NCI-H2107 treated with DMSO at 0.1 percent for 48 hours (cell line): ENCODE results near the gene NLRP9.
A peak's percentile ranks its signal among the peaks of the same experiment; 100 is the strongest.

Experiments used
- DNase-seq: peaks from one replicate; lab custom pipeline; 2025; ENCODE audit not compliant: unreplicated experiment; lab: John Stamatoyannopoulos, UW

The NLRP9 gene

DNA sequence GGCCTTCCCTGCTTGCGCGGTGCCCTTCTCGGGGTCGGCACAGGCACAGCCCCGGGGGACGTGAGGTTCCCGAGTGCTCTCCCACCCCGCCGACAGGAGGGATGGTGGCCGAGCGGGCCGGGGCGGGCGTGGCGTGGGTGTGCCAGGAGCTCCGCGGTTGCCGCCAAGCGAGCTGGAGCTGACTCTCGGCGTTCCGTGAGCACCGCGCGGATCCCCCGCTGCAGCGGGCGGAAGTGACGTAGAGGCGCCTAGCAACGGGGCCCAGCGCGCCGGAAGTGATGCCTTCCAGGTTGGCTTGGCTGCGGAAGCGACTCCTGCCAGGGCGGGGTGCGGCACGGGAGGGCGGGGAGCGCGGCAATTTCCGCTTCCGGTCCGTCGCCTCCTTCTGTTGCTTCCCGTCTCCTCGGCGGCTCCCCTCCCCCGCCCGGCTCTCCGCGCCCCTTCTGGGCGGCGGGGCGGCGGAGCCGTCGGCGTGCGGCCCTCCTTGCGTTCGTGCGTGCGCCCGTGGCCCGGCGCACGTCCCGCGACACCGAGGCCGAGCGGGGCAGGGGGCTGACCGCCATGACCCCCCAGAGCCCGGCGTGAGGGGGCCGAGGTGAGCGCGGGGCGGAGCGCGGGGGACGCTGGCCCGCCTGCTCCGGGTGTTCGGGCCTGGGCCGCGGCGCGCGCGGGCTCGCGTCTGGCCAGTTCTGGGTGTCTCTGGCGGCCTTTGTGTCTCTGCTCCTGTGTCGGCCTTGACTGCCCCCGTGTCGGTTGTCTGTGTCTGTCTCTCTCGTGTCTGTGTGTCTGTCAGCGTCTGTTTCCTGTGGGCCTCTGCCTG is 63.2 kb downstream of the NLRP9 start, which contains the start of gene EPN1:
Gene EPN1 (plus strand): TSS at position 386 of the 820 bp plus-strand sequence. CDS start 3,402 bp downstream, outside the sequence.
- peak; percentile 72 for DNase-seq

DNA sequence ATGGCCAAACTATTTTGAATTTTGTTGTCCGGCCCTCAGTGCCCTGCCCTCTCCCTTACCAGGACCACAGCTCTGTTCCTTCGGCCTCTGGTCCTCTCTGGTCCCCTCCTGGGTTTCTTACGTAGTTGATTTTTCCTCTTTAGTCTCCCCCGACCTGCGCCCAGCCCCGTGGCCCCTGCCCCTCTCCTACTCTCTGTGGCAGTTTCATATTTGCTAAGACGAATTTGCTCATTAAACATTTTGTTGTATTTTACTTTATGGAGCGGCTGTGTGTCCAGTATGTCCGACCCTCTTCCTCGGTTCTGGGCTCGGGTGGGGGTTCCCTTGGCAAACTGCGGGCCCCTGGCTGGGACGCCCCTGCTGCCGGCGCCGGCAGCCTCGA is 63.8 kb downstream of the NLRP9 start:
- DNase-seq: no peak

- DNase-seq: no peak
Measured at GRCh38 chr19:55673889-55674288, 64.3 kb downstream of the NLRP9 start.

DNA sequence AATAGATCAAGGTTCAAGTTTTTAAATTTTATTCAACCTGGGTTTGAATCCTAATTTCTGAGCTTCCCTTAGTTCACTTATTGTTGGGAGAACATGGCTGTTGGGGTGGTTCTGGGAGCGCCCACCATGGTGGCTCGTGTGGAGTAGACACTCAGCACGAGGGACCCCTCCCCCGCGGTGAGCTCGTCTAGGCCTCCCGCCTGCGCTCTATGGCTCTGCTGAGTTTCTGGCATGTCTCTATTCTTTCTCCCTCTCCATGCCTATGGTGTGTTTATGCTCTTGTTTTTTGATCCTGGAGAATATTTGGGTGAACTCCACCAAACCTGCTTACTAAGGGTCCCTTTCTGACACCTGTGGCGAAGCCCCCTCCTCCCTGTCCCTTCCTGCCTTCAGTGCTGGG is 64.7 kb downstream of the NLRP9 start:
- DNase-seq: no peak

GRCh38 chr19:55672418-55672817 is 65.8 kb downstream of the NLRP9 start:
- no peak for DNase-seq

GRCh38 chr19:55671054-55671378 is 67.2 kb downstream of the NLRP9 start:
- no peak for DNase-seq

DNA sequence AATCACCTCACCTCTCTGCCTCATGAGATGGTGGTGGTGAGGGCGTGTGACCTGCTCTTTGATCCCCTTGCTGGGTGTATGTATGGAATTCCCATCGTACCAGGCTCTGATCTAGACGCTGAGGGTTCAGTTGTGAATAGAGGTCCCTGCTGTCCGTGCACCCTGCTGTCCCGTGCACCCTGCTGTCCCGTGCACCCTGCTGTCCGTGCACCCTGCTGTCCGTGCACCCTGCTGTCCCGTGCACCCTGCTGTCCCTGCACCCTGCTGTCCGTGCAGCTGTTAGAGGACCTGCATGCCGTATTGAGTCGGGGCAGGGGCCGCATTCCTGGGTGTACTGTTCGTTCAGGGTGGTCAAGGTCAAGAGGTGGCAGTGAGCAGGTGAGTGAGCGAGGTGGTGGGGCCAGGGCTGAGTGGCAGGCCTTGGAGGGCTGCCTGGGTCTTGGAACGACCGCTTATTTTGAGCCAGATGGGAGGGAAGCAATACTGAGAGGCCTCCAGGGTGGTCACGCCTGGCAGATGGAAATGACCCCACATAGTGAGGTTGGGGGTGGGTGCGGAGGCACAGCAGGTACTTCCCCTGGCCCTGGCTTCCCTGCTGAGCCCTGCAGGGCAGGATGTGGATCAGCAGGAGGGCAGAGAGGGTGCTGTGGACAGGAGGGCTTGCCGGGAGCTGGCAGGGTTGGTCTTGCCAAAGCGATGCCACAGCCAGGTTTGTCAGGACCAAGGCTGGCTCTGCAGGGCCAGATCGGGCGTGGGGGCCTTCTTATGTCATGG is 67.7 kb downstream of the NLRP9 start:
- DNase-seq: peak; percentile 83

- peak; percentile 83 for DNase-seq
Measured at GRCh38 chr19:55669418-55670279, 68.6 kb downstream of the NLRP9 start.

GRCh38 chr19:55668603-55669348 is 69.4 kb downstream of the NLRP9 start:
- DNase-seq: no peak

DNA sequence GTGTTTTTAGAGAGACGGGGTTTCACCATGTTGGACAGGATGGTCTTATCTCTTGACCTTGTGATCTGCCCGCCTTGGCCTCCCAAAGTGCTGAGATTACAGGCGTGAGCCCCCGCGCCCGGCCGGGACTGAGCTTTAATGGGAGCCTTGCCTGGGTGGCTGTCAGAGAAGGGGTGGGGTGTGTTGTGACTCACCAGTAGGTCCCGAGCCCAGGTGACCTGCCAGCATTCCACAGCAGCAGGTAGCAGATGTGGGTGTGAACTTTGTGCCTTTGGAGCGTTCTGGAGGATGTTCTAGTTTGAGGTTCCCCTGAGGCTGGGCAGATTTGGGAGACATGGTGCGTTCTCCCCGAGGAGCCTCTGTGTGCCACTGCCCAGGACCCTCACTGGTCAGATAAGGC is 70.2 kb downstream of the NLRP9 start:
- no peak for DNase-seq

DNA sequence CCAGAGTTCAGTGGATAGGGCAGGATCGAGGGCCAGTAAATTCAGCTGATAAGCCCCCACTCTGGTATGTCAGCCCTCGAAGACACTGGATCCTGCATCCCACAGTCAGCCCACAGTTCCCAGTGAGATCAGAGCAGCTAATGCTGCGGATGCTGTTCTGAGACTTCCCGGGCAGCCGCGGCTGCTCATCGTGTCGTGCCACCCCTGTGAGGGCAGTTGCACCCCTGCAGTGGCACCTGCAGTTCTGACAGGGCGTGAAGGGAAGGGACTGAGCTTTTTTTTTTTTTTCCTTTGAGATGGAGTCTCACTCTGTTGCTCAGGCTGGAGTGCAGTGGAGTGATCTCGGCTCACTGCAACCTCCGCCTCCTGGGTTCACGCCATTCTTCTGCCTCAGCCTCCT is 70.7 kb downstream of the NLRP9 start:
- DNase-seq: no peak

GRCh38 chr19:55667006-55667381 is 71.2 kb downstream of the NLRP9 start:
- DNase-seq: no peak

DNA sequence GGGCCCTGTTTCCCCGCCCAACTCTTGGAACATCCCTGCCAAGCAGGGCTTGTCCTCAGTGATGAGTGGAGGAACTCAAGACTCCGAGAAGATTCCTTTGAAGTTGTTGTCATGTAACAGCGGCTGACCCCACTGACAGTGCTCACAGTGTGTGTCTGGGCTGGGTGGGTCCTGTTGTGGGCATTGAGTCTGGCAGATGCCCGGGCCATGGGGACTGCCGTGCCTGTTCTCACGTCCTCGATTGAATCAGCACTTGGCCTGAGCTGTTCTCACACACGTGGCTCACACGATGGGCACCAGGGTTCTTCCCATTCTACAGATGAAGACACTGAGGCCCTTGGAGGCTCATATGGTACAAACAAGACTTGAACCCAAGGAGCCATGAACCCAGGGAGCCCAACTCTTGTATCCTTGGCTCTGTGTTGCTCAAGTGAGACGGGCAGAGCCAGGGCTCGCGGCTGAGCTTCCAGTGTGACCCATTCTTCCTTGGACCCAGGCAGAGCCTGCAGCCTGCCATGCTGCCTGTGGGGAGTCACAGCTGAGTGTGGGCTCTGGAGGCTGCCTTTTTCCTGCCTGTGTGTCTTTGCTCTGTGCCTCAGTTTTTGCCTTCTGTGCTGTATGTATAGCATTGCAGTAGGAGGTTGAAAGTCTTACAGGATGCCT is 71.7 kb downstream of the NLRP9 start:
- DNase-seq: no peak

DNA sequence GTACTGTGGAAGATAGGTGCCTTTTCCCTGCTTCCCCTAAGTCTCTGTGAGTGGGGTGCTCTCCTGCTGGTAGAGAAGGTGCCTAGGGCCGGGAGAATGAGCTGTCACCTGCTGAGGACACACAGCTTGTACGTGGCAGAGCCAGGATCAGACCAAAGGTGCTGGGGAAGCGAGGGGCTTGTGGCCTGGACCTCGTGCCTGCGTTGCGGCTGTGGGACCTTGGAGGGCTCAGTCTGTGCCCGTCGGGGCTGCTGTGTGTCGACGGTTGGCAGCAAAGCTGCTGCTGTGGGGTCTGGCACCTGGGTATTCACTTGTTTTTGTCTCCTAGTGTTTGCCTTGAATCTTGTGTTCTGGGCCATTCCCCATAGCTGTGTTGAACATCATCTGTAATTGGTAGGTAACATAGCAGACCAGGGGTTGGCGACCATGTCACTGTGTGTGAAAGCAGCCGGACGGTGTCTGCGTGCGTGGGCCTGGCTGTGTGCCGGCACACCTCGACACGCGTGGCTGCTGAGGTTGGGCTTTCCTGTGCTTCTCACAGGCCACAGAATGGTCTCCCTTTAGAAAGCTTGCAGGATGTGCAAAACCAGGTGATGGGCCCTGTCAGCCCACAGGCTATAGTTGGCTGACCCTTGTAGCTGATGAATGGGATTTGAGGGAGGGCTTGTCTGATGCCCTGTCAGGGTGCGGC is 74.2 kb downstream of the NLRP9 start:
- DNase-seq: no peak

DNA sequence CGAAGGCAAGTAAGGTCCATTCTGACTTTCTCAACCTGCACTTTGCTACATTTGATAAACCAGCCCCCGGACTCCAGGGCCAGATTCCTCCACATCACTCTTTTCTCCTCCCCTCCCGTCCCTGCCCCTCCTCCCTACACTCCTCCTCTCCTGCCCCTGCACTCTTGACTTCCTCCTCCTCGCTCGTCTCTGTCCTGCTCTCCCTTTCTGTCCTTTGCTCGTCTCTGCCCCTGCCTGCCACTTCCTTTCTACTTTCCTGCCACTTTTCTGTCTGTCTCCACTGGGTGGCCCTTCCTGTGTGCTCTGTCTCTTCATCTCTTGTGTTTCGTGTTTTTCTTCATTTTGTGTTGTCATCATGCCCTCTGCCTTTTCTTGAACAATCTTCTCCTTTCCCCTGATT is 76.4 kb downstream of the NLRP9 start:
- no peak for DNase-seq

DNA sequence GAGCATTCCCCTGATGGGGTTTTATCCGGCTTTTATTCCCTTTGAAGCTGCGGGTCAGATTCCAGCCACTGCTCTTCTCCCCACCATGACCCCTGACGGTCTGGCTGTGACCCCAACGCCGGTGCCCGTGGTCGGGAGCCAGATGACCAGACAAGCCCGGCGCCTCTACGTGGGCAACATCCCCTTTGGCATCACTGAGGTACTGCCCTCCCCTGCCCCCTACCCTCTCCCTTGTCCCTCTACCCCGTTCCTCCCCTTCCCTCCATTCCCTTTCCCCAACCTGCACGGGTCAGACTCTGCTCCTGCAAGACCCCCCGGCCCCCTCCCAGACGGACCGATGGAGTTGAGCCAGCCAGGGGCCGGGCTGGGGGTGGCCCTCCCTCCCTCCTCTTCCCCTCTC is 77.2 kb downstream of the NLRP9 start:
- no peak for DNase-seq

- DNase-seq: no peak
Measured at GRCh38 chr19:55660404-55660803, 77.8 kb downstream of the NLRP9 start.

DNA sequence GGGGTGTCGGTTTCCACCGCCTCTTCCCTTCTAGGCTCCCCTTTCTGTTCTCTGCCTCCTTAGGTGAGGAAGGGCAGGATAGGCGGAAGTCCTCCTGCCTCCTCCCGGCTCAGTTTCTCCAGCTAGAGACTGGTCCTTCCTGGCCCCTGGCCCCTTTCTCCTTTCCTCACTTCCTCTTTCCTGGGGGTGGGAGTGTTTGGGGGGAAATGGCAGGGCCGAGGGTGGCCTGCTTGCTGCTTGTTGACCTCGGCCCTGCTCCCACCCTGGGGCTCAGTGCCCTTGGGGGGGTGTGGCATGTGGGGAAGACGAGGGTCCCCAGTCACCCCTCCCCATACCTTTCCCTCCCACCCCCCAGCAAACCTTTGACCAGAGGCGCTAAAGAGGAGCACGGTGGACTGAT is 78.4 kb downstream of the NLRP9 start:
- DNase-seq: no peak

- no peak for DNase-seq
Measured at GRCh38 chr19:55658846-55659459, 79.2 kb downstream of the NLRP9 start.
